ENCODE results near the gene WFDC8. TPM values are rescaled to one million over a fixed set of nuclear protein-coding genes. Genes with fewer than 3 reads are reported as not detected.

The WFDC8 gene
- total RNA-seq, 1 donor from 2014 or later, result not detected

- no peaks in the 10 kb centered on the region for H3K36me3 ChIP-seq (ENCODE audit: control insufficient read depth, insufficient read depth, low read length)
- H3K27me3 ChIP-seq (ENCODE audit: control insufficient read depth, insufficient read depth, low read length), result peaks cover 4% of the 10 kb centered on the region
- DNase-seq (ENCODE audit: low read depth) (peak; percentile 37), FAIRE-seq (no peak)
- no peak overlapping the region for H3K4me3 ChIP-seq (ENCODE audit: low read depth, low read length)
- TF ChIP-seq CTCF (IDR thresholded peaks at IDR 0.05; ENCODE audit: insufficient read depth, low read length, severe bottlenecking), result no peak
Measured at GRCh38 chr20:45523821-45524220, 55.3 kb downstream of the WFDC8 start.

GRCh38 chr20:45518282-45518681 lies 60.8 kb downstream of the WFDC8 start:
- peak; percentile 36 for FAIRE-seq
- no peak for TF ChIP-seq CTCF (IDR thresholded peaks at IDR 0.05; ENCODE audit: insufficient read depth, low read length, severe bottlenecking)
- peak; percentile 93 for DNase-seq (ENCODE audit: low read depth)
- Histone ChIP-seq H3K36me3 (ENCODE audit: control insufficient read depth, insufficient read depth, low read length) (no peaks in the 10 kb centered on the region), H3K4me3 (ENCODE audit: low read depth, low read length) (no peak overlapping the region), H3K27me3 (ENCODE audit: control insufficient read depth, insufficient read depth, low read length) (peaks cover 2% of the 10 kb centered on the region)

- H3K27me3 ChIP-seq (ENCODE audit: control insufficient read depth, insufficient read depth, low read length), result peaks cover 2% of the 10 kb centered on the region
- FAIRE-seq (no peak), DNase-seq (ENCODE audit: low read depth) (no peak)
- H3K36me3 ChIP-seq (ENCODE audit: control insufficient read depth, insufficient read depth, low read length), result no peaks in the 10 kb centered on the region
- H3K4me3 ChIP-seq (ENCODE audit: low read depth, low read length), result no peak within 1 kb of the TSS
- no peak for TF ChIP-seq CTCF (IDR thresholded peaks at IDR 0.05; ENCODE audit: insufficient read depth, low read length, severe bottlenecking)
Measured at GRCh38 chr20:45515147-45515913, 63.8 kb downstream of the WFDC8 start, which contains the start of gene SPINT3. SPINT3 (minus strand) TSS chr20:45515622; CDS start chr20:45515608, 14 bp downstream.

GRCh38 chr20:45510242-45510862 lies 68.7 kb downstream of the WFDC8 start:
- no peaks in the 10 kb centered on the region for H3K36me3 ChIP-seq (ENCODE audit: control insufficient read depth, insufficient read depth, low read length)
- TF ChIP-seq CTCF (IDR thresholded peaks at IDR 0.05; ENCODE audit: insufficient read depth, low read length, severe bottlenecking), result no peak
- DNase-seq (ENCODE audit: low read depth), result peak; percentile 41
- no peak overlapping the region for H3K4me3 ChIP-seq (ENCODE audit: low read depth, low read length)
- peak; percentile 93 for FAIRE-seq
- peaks cover 2% of the 10 kb centered on the region for H3K27me3 ChIP-seq (ENCODE audit: control insufficient read depth, insufficient read depth, low read length)

- FAIRE-seq (no peak), DNase-seq (ENCODE audit: low read depth) (no peak)
- H3K4me3 ChIP-seq (ENCODE audit: low read depth, low read length), result no peak overlapping the region
- H3K36me3 ChIP-seq (ENCODE audit: control insufficient read depth, insufficient read depth, low read length), result no peaks in the 10 kb centered on the region
- no peak for TF ChIP-seq CTCF (IDR thresholded peaks at IDR 0.05; ENCODE audit: insufficient read depth, low read length, severe bottlenecking)
- H3K27me3 ChIP-seq (ENCODE audit: control insufficient read depth, insufficient read depth, low read length), result peaks cover 4% of the 10 kb centered on the region
Measured at GRCh38 chr20:45509091-45509490, 70.0 kb downstream of the WFDC8 start.
